Osteoblast (primary cell): ENCODE results near the gene PABPN1. TPM values are rescaled to one million over a fixed set of nuclear protein-coding genes. Genes with fewer than 3 reads are reported as not detected.

ENCODE experiments used
- DNase-seq: peaks from one replicate; pipeline ENCODE4 v3.0.0; 2011; ENCODE audit warnings: low spot score, mixed read lengths; ENCODE audit not compliant: insufficient read length; ENCODE audit errors: missing footprints
- H2AFZ ChIP-seq: 2 replicates; pipeline ENCODE4 v1.6.0; 2011; ENCODE audit warnings: mild to moderate bottlenecking, low read length
- H3K27ac ChIP-seq: 2 replicates; pipeline ENCODE4 v1.5.1; 2011; ENCODE audit warnings: mild to moderate bottlenecking, low read depth, low read length, moderate library complexity
- H3K27me3 ChIP-seq: 2 replicates; pipeline ENCODE4 v1.6.0; 2012; ENCODE audit warnings: mild to moderate bottlenecking, control low read depth, inconsistent platforms, low read length, moderate library complexity; ENCODE audit not compliant: insufficient read depth
- H3K36me3 ChIP-seq: 2 replicates; pipeline ENCODE4 v1.5.1; 2011; ENCODE audit warnings: mild to moderate bottlenecking, low read length, control low read depth, moderate library complexity; ENCODE audit not compliant: insufficient read depth
- H3K4me1 ChIP-seq: 2 replicates; pipeline ENCODE4 v1.5.1; 2011; ENCODE audit warnings: mild to moderate bottlenecking, low read length, control low read depth, moderate library complexity; ENCODE audit not compliant: insufficient read depth
- H3K4me2 ChIP-seq: 2 replicates; pipeline ENCODE4 v1.6.0; 2011; ENCODE audit warnings: mild to moderate bottlenecking, low read length; ENCODE audit not compliant: insufficient read depth
- H3K4me3 ChIP-seq: fragments of 200-600 bp; sonication (generic); 3 replicates; pipeline ENCODE4 v1.5.1; 2012; ENCODE audit warnings: mild to moderate bottlenecking, low read length, inconsistent platforms; ENCODE audit not compliant: insufficient read depth
- H3K79me2 ChIP-seq: 2 replicates; pipeline ENCODE4 v1.6.0; 2012; ENCODE audit warnings: mild to moderate bottlenecking, low read length, control low read depth, inconsistent platforms; ENCODE audit not compliant: insufficient read depth
- H3K9me3 ChIP-seq: 2 replicates; pipeline ENCODE4 v1.5.1; 2011; ENCODE audit warnings: low read depth, low read length, control low read depth
- H4K20me1 ChIP-seq: 2 replicates; pipeline ENCODE4 v1.6.0; 2012; ENCODE audit warnings: mild to moderate bottlenecking, low read length, control low read depth; ENCODE audit not compliant: insufficient read depth
- CTCF ChIP-seq: IDR thresholded peaks from 2 replicates; pipeline ENCODE4 v1.5.1; 2011; ENCODE audit warnings: mild to moderate bottlenecking, low read depth, low read length, moderate library complexity; ENCODE audit errors: extremely low read depth
- total RNA-seq: library from RNA; depleted of rRNA; stranded (reverse); fragments of >200 nt; gene quantifications from 2 replicates; pipeline ENCODE4 v1.2.3, GENCODE V29; 2012

Gene PABPN1
- total RNA-seq, 1 donor = 42.3 TPM

- peak; percentile 45 for TF ChIP-seq CTCF
- no peaks in the 10 kb centered on the region for H3K27me3 ChIP-seq
- H3K79me2 ChIP-seq = peaks cover 4% of the 10 kb centered on the region
- no peak overlapping the region for H2AFZ ChIP-seq
- no peaks in the 10 kb centered on the region for H4K20me1 ChIP-seq
- H3K4me1 ChIP-seq = peaks cover 5% of the 10 kb centered on the region
- H3K4me3 ChIP-seq = no peak overlapping the region
- H3K36me3 ChIP-seq = peaks cover 10% of the 10 kb centered on the region
- H3K9me3 ChIP-seq = no peaks in the 10 kb centered on the region
- peak overlapping the region; percentile 46 for H3K27ac ChIP-seq
- DNase-seq = peak; percentile 95
- H3K4me2 ChIP-seq = no peak overlapping the region
These were observed 40.9 kb downstream of the PABPN1 start for GRCh38 chr14:23362200-23362599.

DNA sequence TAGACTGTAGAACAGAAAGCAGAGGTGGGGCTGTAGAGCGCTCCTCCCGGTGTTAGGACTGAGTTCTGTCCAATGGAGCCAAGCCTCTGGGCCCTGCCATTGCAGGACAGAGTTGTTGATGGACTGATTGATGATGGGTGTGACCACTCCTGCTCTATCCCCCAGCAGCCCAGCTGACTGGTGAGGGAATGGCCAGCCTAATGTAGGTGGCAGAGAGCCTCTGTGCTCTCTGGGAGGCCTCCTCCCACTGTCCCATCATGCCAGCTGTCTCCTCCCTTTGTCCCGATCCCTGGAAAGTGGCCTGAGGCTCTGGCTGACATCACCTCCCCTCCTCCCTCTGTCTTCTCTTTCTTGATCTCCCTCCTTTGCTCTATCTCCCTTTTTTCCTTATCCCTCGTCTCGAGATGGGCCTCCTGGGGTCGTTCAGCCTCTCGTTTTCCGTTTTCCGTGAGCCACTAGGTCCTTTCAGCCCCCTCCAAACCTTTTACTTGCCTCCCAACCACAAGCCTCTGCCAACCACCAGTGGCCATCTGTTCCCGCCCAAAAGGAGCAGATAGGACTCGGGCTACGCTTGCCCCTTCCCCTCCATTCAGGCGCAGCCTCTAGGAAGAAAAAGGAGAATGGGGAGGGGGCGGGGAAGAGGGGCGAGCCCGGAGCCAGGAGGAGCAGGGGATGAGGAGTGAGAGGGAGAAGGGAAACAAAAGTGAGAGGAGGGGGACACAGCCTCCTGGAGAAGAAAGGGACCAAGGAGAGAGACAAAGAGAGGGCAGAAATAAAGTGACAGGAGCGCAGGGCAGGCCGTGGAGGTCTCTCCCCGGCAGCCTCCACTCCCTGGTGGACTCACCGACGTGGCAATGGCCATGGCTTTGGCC, 43.1 kb downstream of the PABPN1 start:
- no peak for TF ChIP-seq CTCF
- H3K27ac ChIP-seq = peak overlapping the region; percentile 24
- peak overlapping the region; percentile 76 for H3K4me3 ChIP-seq
- peaks cover 4% of the 10 kb centered on the region for H3K79me2 ChIP-seq
- H3K9me3 ChIP-seq = no peaks in the 10 kb centered on the region
- peak; percentile 91 for DNase-seq
- no peaks in the 10 kb centered on the region for H4K20me1 ChIP-seq
- H3K36me3 ChIP-seq = no peaks in the 10 kb centered on the region
- H3K4me1 ChIP-seq = peaks cover 5% of the 10 kb centered on the region
- H3K4me2 ChIP-seq = peak overlapping the region; percentile 81
- peak overlapping the region; percentile 56 for H2AFZ ChIP-seq
- H3K27me3 ChIP-seq = peaks cover 8% of the 10 kb centered on the region

GRCh38 chr14:23365036-23365731, 43.9 kb downstream of the PABPN1 start, which contains the start of gene EFS:
EFS (minus strand) TSS chr14:23365172; CDS start chr14:23365025, 147 bp downstream.
- Histone ChIP-seq H3K27ac (peak within 1 kb of the TSS; percentile 24), H3K4me3 (peak within 1 kb of the TSS; percentile 76), H4K20me1 (no peaks in the 10 kb centered on the region), H2AFZ (peak within 1 kb of the TSS; percentile 56), H3K4me2 (peak within 1 kb of the TSS; percentile 81), H3K79me2 (peaks cover 4% of the 10 kb centered on the region), H3K27me3 (peaks cover 10% of the 10 kb centered on the region), H3K9me3 (no peaks in the 10 kb centered on the region), H3K36me3 (no peaks in the 10 kb centered on the region), H3K4me1 (peaks cover 5% of the 10 kb centered on the region)
- no peak for TF ChIP-seq CTCF
- peak; percentile 91 for DNase-seq
